HCT116 (cell line): ENCODE results near the gene HGFAC. TPM values are rescaled to one million over a fixed set of nuclear protein-coding genes. Genes with fewer than 3 reads are reported as not detected.

ENCODE experiments used
- ATAC-seq: fragments of 200-7000 bp; cut with Tn5 transposase; 2 replicates; pipeline ENCODE4 v1.9.1; 2020; ENCODE audit warnings: mild to moderate bottlenecking, moderate library complexity
- BruUV-seq: library from RNA; stranded (reverse); fragments of 400-500 nt; replicated peaks from 2 replicates; lab custom pipeline; 2021; lab: Mats Ljungman, UMichigan
- CTCF ChIA-PET: fragments of 300-600 bp; sonication (Branson Sonifier 250); formaldehyde crosslinking; loops from one replicate; lab custom pipeline; 2021; ENCODE audit warnings: antibody characterized with exemption; lab: Charles Lee
- POLR2A ChIA-PET: fragments of 300-600, 350-600 bp; sonication (Branson Sonifier 250); formaldehyde crosslinking; loops from one replicate; lab custom pipeline; 2021; ENCODE audit warnings: antibody characterized with exemption; lab: Charles Lee
- RAD21 ChIA-PET, 2 experiments: fragments of 300-600 bp; sonication (Branson Sonifier 250); formaldehyde crosslinking; loops; one replicate each; lab custom pipeline; 2023; ENCODE audit warnings: low total read pairs in 2 of 2; ENCODE audit not compliant: uncharacterized antibody in 2 of 2, unreplicated experiment in 2 of 2, low non-redundant PET in 1 of 2; lab: Charles Lee
- DNase-seq: peaks from one replicate; pipeline ENCODE4 v3.0.0-alpha.2; 2010; ENCODE audit warnings: low read depth, low spot score
- H2AFZ ChIP-seq: fragments of 200-600 bp; shearing (Covaris generic), sonication (generic); 2 replicates; pipeline ENCODE4 v1.6.1; 2017; ENCODE audit warnings: low read depth, mixed run types, mixed read lengths, antibody characterized with exemption, low read length; ENCODE audit not compliant: poor library complexity, severe bottlenecking
- H3K27ac ChIP-seq: 2 replicates; pipeline ENCODE4 v1.5.1; 2012; ENCODE audit warnings: low read depth, low read length
- H3K27me3 ChIP-seq: fragments of 200-600 bp; sonication (generic); 2 replicates; pipeline ENCODE4 v1.6.1; 2016; ENCODE audit warnings: mixed run types, low read length, mixed read lengths; ENCODE audit not compliant: insufficient read depth
- H3K36me3 ChIP-seq, 2 experiments: fragments of 200-500 bp in 1 of 2; fragments of 200-600 bp in 1 of 2; sonication (Bioruptor generic) in 1 of 2; sonication (generic) in 1 of 2; 2 replicates each; pipeline versions ENCODE4 v1.5.1 to v1.6.1; 2014 to 2016; ENCODE audit warnings: low read length in 2 of 2, inconsistent platforms in 1 of 2, mixed read lengths in 1 of 2, mixed run types in 1 of 2; ENCODE audit not compliant: insufficient read depth in 2 of 2, control insufficient read depth in 1 of 2
- H3K4me1 ChIP-seq, 2 experiments: fragments of 200-600 bp in 1 of 2; sonication (generic) in 1 of 2; 2 replicates each; pipeline versions ENCODE4 v1.5.1 to v1.6.1; 2012 to 2017; ENCODE audit warnings: low read length in 2 of 2, inconsistent platforms in 1 of 2, mild to moderate bottlenecking in 1 of 2, mixed read lengths in 1 of 2, mixed run types in 1 of 2, moderate library complexity in 1 of 2; ENCODE audit not compliant: insufficient read depth in 2 of 2, control insufficient read depth in 1 of 2
- H3K4me2 ChIP-seq: fragments of 200-600 bp; sonication (generic); 2 replicates; pipeline ENCODE4 v1.6.1; 2017; ENCODE audit warnings: mixed run types, low read length, mixed read lengths
- H3K4me3 ChIP-seq, 2 experiments: fragments of 200-600 bp in 1 of 2; sonication (generic) in 1 of 2; replicated peaks in 1 of 2; 2 replicates each; pipeline ENCODE4 v1.5.1; 2011 to 2016; ENCODE audit warnings: low read length in 2 of 2, control low read depth in 1 of 2, low read depth in 1 of 2, mild to moderate bottlenecking in 1 of 2, mixed read lengths in 1 of 2, mixed run types in 1 of 2
- H3K79me2 ChIP-seq: fragments of 200-600 bp; sonication (generic); 2 replicates; pipeline ENCODE4 v1.6.1; 2017; ENCODE audit warnings: mild to moderate bottlenecking, mixed run types, low read length, moderate library complexity, mixed read lengths; ENCODE audit not compliant: insufficient read depth
- H3K9ac ChIP-seq: fragments of 200-600 bp; sonication (generic); 2 replicates; pipeline ENCODE4 v1.6.1; 2016; ENCODE audit warnings: low read length, mixed read lengths
- H3K9me2 ChIP-seq: fragments of 200-600 bp; sonication (generic), shearing (Covaris generic); 2 replicates; pipeline ENCODE4 v1.6.1; 2017; ENCODE audit warnings: mixed run types, mild to moderate bottlenecking, moderate library complexity; ENCODE audit not compliant: insufficient read depth
- H3K9me3 ChIP-seq, 2 experiments: fragments of 200-500 bp in 1 of 2; fragments of 200-600 bp in 1 of 2; sonication (Bioruptor generic) in 1 of 2; sonication (generic) in 1 of 2; 2 replicates each; pipeline ENCODE4 v1.6.1; 2014 to 2017; ENCODE audit warnings: low read length in 2 of 2, mixed read lengths in 2 of 2, inconsistent platforms in 1 of 2, low read depth in 1 of 2, mild to moderate bottlenecking in 1 of 2, mixed run types in 1 of 2, moderate library complexity in 1 of 2; ENCODE audit not compliant: control insufficient read depth in 1 of 2, insufficient read depth in 1 of 2
- H4K20me1 ChIP-seq: fragments of 200-600 bp; sonication (generic), shearing (Covaris generic); 2 replicates; pipeline ENCODE4 v1.6.1; 2017; ENCODE audit warnings: mixed run types, mild to moderate bottlenecking, moderate library complexity; ENCODE audit not compliant: insufficient read depth
- ATF3 ChIP-seq: IDR thresholded peaks from 2 replicates; pipeline ENCODE4 v1.6.1; 2012
- CTCF ChIP-seq, 3 experiments: fragments of 200-600 bp in 1 of 3; sonication (generic) in 1 of 3; IDR thresholded peaks in 2 of 3; conservative IDR thresholded peaks in 1 of 3; 2 replicates each; pipeline ENCODE4 v1.5.1; 2012 to 2017; ENCODE audit warnings: low read depth in 2 of 3, low read length in 2 of 3, antibody characterized with exemption in 1 of 3, borderline replicate concordance in 1 of 3, control low read depth in 1 of 3, mild to moderate bottlenecking in 1 of 3, mixed read lengths in 1 of 3, mixed run types in 1 of 3, moderate library complexity in 1 of 3; ENCODE audit not compliant: insufficient read depth in 1 of 3
- EZH2 ChIP-seq: fragments of 200-600 bp; sonication (generic); IDR thresholded peaks from 2 replicates; pipeline ENCODE4 v1.6.1; 2017; ENCODE audit warnings: antibody characterized with exemption, mixed run types
- EZH2phosphoT487 ChIP-seq: fragments of 200-600 bp; IDR thresholded peaks from 2 replicates; pipeline ENCODE4 v1.6.1; 2018; ENCODE audit warnings: antibody characterized with exemption, borderline replicate concordance
- RAD21 ChIP-seq: IDR thresholded peaks from 2 replicates; pipeline ENCODE4 v1.6.1; 2012; ENCODE audit warnings: low read depth, mild to moderate bottlenecking
- SIN3A ChIP-seq: IDR thresholded peaks from 2 replicates; pipeline ENCODE4 v1.6.1; 2012; ENCODE audit warnings: low read depth
- SP1 ChIP-seq: IDR thresholded peaks from 2 replicates; pipeline ENCODE4 v1.6.1; 2012; ENCODE audit warnings: low read depth
- ZNF274 ChIP-seq: fragments of 200-500 bp; sonication (Bioruptor generic); IDR thresholded peaks from 2 replicates; pipeline ENCODE4 v1.6.1; 2014; ENCODE audit warnings: mild to moderate bottlenecking, low read depth, low read length, inconsistent platforms
- intact Hi-C: fragments of 100-400 bp; cut with micrococcal nuclease; formaldehyde crosslinking; loops from 2 replicates; pipeline ENCODE4 v1.10.0; 2022
- total RNA-seq: library from RNA; stranded (reverse); gene quantifications from one replicate; pipeline ENCODE4 v1.2.1, GENCODE V29; 2021; ENCODE audit not compliant: unreplicated experiment

HGFAC gene
- total RNA-seq, 1 experiment from 2014 or later: 1.1 TPM

- no peak overlapping the region for H3K27ac ChIP-seq
- no peak overlapping the region for H3K4me2 ChIP-seq
- intact Hi-C loops: no loop called here
- DNase-seq (no peak), ATAC-seq (no peak)
- ChIA-PET CTCF (no interaction called here), POLR2A (no interaction called here), RAD21 (no interaction called here)
- no peaks in the 10 kb centered on the region for H3K9me2 ChIP-seq
- no peaks in the 10 kb centered on the region for H3K9me3 ChIP-seq
- no peaks in the 10 kb centered on the region for H3K4me1 ChIP-seq
- TF ChIP-seq EZH2 (no peak), CTCF (IDR thresholded peaks at IDR 0.05 in 2 of 3, conservative IDR thresholded peaks at IDR 0.05 in 1 of 3; ENCODE audit: borderline replicate concordance in 1 of 3, insufficient read depth in 1 of 3, low read depth in 2 of 3, low read length in 2 of 3) (no peak), SIN3A (no peak), EZH2phosphoT487 (no peak), SP1 (no peak), RAD21 (no peak), ZNF274 (no peak), ATF3 (no peak)
- no TSS peak for BruUV-seq
- no peak overlapping the region for H3K9ac ChIP-seq
- H3K27me3 ChIP-seq: no peaks in the 10 kb centered on the region
- H3K36me3 ChIP-seq: no peaks in the 10 kb centered on the region
- no peaks in the 10 kb centered on the region for H4K20me1 ChIP-seq
- no peak overlapping the region for H2AFZ ChIP-seq
- no peak overlapping the region for H3K4me3 ChIP-seq
- H3K79me2 ChIP-seq: no peaks in the 10 kb centered on the region
These were observed 30.1 kb upstream of the HGFAC start for GRCh38 chr4:3411676-3412075.
